Measurements from ENCODE around the gene TELO2.

DNA sequence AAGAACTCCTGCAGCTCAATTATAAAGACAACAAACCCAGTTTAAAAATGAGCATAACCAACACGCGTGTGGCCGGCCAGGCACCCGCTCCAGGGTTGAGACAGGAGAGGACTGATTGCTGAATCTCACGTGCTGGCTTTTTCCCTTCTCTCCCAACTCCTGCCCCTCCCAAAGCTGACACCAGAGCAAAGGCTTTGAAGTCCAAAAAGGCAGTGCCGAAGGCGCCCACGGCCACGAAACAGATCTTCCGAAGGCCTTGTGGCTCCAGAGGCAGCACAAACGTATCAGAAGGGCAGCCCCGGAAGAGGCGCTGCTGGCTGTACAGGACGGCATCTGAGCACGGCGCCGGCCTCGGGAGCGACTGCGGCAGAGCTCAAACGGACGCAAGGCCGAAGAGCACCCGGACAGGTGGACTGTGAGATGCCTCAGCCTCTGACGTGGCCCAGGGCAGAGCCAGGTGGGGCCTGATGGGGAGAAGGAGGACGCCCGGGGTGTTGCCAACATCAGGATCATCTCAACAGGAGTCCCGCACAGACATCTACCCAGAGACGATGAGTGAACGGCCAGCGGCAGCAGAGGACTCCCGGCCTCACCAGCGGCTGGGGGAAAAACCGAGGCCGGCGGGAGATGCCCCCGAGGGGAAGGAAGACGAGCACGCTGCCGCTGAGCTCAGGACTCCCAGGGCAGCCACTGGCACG is 28.8 kb upstream of the TELO2 start:
- TF ChIP-seq CTCF (IDR thresholded peaks at IDR 0.05) (no peak), EP300 (IDR thresholded peaks at IDR 0.05) (no peak), POLR2A (IDR thresholded peaks at IDR 0.05) (no peak)
